NCI-H226 (cell line): ENCODE data around the gene RPTN.

Source experiments
- DNase-seq: peaks from one replicate; pipeline ENCODE4 v3.0.0-alpha.2; 2015

RPTN gene

GRCh38 chr1:152110860-152111514, 48.0 kb downstream of the RPTN start:
- peak; percentile 62 for DNase-seq

DNA sequence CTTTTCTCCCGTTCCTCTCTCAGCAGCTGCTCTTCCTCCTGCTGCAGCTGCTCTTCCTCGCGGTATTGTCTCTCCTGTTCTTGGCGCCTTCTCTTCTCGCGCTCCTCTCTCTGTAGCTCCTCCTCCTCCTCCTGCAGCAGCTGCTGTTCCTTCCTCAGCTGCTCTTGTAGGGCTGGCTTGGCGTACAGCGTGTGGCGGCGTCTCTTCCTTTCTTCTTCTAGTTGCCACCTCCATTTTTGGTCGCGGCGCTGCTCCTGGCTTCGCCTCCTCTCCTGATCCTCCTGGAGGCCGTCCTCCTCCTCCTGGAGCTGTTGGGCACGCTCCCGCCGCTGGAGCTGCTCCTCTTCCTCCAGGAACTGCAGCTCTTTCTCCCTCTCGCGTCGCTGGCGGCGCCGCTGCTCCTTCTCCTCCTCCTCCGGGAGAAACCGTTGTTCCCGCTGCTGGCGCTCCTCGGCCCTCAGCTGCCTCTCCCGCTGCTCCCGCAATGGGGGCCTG, 48.6 kb downstream of the RPTN start:
- peak; percentile 59 for DNase-seq

GRCh38 chr1:152109998-152110294, 49.1 kb downstream of the RPTN start:
- no peak for DNase-seq

- DNase-seq, result no peak
Observed at GRCh38 chr1:152109231-152109997, 49.6 kb downstream of the RPTN start.

GRCh38 chr1:152108882-152109222, 50.2 kb downstream of the RPTN start:
- DNase-seq, result no peak

GRCh38 chr1:152107984-152108881, 50.8 kb downstream of the RPTN start:
- DNase-seq, result peak; percentile 37

DNA sequence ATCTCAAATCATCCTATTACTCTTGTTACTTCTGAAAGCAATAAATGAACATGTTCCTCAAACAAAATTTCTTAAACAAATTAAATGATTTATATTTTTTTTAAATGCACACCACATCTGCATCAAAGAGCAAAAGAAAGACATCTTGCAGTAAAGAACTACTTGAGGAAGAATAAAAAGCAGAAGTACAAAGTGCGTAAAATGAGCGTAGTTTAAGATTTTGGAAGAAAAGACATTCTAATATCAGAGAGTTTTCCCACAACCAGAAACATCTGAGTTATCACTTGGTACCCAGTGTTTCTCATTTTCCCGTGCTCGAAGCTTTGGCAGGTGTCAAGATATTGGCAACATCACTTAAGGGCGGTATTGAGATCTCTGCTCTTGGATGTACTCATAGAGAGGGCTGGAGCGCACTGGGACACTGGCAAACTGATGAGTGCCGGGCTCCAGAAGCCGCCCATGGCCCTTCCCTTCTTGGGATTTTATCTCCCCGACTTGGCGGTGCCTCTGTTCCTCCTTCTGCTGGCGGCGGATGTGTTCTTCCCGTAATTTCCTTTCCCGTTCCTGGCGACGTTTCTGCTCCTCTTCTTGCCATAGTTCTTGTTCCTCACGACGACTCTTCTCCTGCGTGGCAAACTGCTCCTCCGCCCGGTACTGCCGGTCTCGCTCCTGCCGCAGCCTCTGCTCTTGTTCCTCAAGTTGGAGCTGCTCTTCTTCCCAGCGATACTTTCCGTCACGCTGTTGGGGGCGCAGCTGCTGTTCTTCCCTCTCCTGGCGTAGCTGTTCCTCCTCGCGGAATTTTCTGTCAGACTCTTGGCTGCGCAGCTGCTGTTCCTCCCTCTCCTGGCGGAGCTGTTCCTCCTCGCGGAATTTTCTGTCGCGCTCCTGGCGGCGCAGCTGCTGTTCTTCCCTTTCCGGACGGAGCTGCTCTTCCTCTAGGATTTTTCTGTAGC, 51.7 kb downstream of the RPTN start:
- DNase-seq, result no peak

- DNase-seq, result no peak
Observed at GRCh38 chr1:152104854-152105253, 54.2 kb downstream of the RPTN start.
